ENCODE results near the gene DHH. TPM values are rescaled to one million over a fixed set of nuclear protein-coding genes. Genes with fewer than 3 reads are reported as not detected.

Gene DHH
- total RNA-seq, 4 donors from 2014 or later = 0.19 to 2.5 TPM; not detected in 2

- Histone ChIP-seq H3K36me3 (peaks cover 0 to 79% (median 0%) of the 10 kb centered on the region in 3 donors), H3K9me3 (no peaks in the 10 kb centered on the region), H3K4me1 (peaks cover 0 to 6% (median 0%) of the 10 kb centered on the region in 4 donors), H3K27ac (no peak overlapping the region), H3K27me3 (no peaks in the 10 kb centered on the region), H3K4me3 (no peak overlapping the region)
- no peak for TF ChIP-seq POLR2A (IDR thresholded peaks at IDR 0.05)
- TF ChIP-seq, protein P1, sequence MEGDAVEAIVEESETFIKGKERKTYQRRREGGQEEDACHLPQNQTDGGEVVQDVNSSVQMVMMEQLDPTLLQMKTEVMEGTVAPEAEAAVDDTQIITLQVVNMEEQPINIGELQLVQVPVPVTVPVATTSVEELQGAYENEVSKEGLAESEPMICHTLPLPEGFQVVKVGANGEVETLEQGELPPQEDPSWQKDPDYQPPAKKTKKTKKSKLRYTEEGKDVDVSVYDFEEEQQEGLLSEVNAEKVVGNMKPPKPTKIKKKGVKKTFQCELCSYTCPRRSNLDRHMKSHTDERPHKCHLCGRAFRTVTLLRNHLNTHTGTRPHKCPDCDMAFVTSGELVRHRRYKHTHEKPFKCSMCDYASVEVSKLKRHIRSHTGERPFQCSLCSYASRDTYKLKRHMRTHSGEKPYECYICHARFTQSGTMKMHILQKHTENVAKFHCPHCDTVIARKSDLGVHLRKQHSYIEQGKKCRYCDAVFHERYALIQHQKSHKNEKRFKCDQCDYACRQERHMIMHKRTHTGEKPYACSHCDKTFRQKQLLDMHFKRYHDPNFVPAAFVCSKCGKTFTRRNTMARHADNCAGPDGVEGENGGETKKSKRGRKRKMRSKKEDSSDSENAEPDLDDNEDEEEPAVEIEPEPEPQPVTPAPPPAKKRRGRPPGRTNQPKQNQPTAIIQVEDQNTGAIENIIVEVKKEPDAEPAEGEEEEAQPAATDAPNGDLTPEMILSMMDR (IDR thresholded peaks at IDR 0.05) = no peak
- DNase-seq = no peak
Measured at GRCh38 chr12:49100380-49100779, 5.8 kb upstream of the DHH start.

DNA sequence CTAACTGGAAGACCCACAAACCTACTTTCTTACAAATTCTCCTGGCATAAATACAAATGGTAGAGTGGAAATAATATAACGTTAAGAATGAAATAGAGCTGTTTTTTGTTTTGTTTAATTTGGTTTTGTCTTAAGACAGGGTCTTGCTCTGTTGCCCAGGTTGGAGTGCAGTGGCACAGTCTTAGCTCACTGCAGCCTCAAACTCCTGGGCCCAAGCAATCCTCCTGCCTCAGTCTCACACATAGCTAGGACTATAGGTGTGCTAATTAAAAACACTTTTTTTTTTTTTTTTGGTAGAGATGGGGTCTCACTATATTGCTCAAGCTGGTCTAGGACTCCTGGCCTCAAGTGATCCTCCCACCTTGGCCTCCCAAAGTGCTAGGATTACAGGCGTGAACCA lies 4.1 kb upstream of the DHH start:
- no peaks in the 10 kb centered on the region for H3K9me3 ChIP-seq
- peaks cover 0 to 9% of the 10 kb centered on the region in 2 donors for H3K27me3 ChIP-seq
- no peak overlapping the region for H3K27ac ChIP-seq
- peaks cover 0 to 67% (median 0%) of the 10 kb centered on the region in 3 donors for H3K36me3 ChIP-seq
- peaks cover 0 to 13% (median 0%) of the 10 kb centered on the region in 4 donors for H3K4me1 ChIP-seq
- no peak overlapping the region for H3K4me3 ChIP-seq
- no peak for DNase-seq
- TF ChIP-seq, protein P1 (IDR thresholded peaks at IDR 0.05) = no peak
- no peak for TF ChIP-seq POLR2A (IDR thresholded peaks at IDR 0.05)

DNA sequence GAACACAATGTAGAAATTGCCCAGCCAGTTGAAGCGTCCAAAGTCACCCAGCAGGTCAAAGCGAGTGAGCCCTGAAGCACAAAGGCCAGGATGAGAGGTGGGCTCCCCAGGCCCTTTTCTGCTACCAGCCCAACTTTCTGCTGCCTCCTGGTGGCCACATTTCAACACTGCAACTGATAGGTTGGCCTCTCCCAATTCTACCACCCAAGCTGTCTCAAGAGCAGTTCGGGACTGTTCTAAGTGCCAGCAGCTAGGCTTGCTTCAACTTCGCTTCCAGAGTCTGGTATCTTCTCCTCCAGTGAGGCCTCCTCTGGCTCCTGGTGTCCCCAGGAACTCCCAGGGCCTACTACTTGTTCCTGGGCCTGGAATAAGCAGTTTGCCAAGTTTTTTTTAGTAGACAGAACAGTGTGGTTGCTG lies 3.4 kb upstream of the DHH start:
- no peak for TF ChIP-seq POLR2A (IDR thresholded peaks at IDR 0.05)
- TF ChIP-seq, protein P1 (IDR thresholded peaks at IDR 0.05) = peak; percentile 59 to 75 (median 68)
- peaks cover 0 to 16% (median 0%) of the 10 kb centered on the region in 4 donors for H3K4me1 ChIP-seq
- peaks cover 0 to 16% of the 10 kb centered on the region in 2 donors for H3K27me3 ChIP-seq
- no peak overlapping the region for H3K27ac ChIP-seq
- H3K9me3 ChIP-seq = no peaks in the 10 kb centered on the region
- peaks cover 0 to 61% (median 0%) of the 10 kb centered on the region in 3 donors for H3K36me3 ChIP-seq
- H3K4me3 ChIP-seq = no peak overlapping the region
- peak in 2 of 3 donors; percentile 53 to 79 for DNase-seq

DNA sequence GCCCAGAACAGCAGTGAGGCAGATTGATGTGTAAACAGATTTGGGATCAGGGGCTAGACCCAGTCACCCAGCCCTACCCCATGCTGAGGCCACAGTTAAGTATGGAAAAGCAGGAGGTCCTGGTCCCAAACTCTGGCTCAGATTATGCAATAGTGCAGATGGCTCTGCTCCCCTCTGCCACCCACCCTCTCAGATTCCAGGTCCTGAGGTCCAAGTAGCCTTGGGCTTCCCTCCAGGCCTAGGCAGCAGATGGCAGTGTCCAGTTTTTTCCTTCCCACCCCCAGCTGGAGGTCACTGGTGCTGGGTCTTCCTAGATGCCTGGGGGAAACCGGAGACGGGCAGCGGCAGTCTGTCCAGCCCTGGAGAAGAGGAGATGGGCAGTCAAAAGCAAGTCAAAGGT lies 2.8 kb upstream of the DHH start:
- H3K4me1 ChIP-seq = peaks cover 0 to 17% (median 0%) of the 10 kb centered on the region in 4 donors
- no peak for TF ChIP-seq POLR2A (IDR thresholded peaks at IDR 0.05)
- TF ChIP-seq, protein P1 (IDR thresholded peaks at IDR 0.05) = no peak
- no peak overlapping the region for H3K4me3 ChIP-seq
- H3K9me3 ChIP-seq = no peaks in the 10 kb centered on the region
- H3K36me3 ChIP-seq = peaks cover 0 to 54% (median 0%) of the 10 kb centered on the region in 3 donors
- DNase-seq = no peak
- peaks cover 0 to 20% of the 10 kb centered on the region in 2 donors for H3K27me3 ChIP-seq
- H3K27ac ChIP-seq = no peak overlapping the region

DNA sequence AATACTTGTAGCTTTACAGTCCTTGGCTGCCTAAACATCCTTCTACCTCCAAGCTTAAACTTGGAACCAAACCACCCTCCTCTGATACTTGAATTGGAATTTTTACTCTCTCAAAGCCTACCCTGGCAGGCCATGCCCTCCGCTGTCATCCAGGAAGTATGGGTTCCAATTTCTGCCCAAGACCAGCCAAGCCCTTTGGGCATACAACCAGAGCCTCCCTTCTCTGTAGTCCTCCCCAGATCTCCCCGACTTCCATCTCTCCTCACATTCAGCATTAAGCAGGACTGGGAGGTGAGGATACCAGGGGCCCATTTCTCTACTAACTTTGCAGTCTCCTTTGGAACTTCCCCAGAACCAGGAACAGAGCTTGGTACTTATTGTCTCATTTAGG lies 369 bp upstream of the DHH start:
- H3K4me1 ChIP-seq = peaks cover 0 to 35% (median 14%) of the 10 kb centered on the region in 4 donors

More for the DNA sequence above, 369 bp upstream of the DHH start:
- H3K27ac ChIP-seq = no peak overlapping the region
- TF ChIP-seq, protein P1 (IDR thresholded peaks at IDR 0.05) = no peak
- no peak for TF ChIP-seq POLR2A (IDR thresholded peaks at IDR 0.05)
- no peak overlapping the region for H3K4me3 ChIP-seq
- H3K27me3 ChIP-seq = peaks cover 0 to 41% of the 10 kb centered on the region in 2 donors
- DNase-seq = no peak
- H3K9me3 ChIP-seq = no peaks in the 10 kb centered on the region
- H3K36me3 ChIP-seq = peaks cover 0 to 30% (median 0%) of the 10 kb centered on the region in 3 donors
